Left renal cortex interstitium (tissue), 4 donors: ENCODE measurements around the gene LAMP1. TPM values are rescaled to one million over a fixed set of nuclear protein-coding genes. Genes with fewer than 3 reads are reported as not detected.
"Not testable (repeated sequence)": the region's sequence is repeated elsewhere in the genome, so short reads cannot be mapped to it uniquely, and the experiment has no call there.

Source experiments
- DNase-seq, 4 donors: peaks; one replicate each; pipeline ENCODE4 v3.0.0-alpha.2; 2013; ENCODE audit warnings: low read depth in 4 of 4, low spot score in 2 of 4, missing footprints in 1 of 4
- polyA plus RNA-seq, 4 donors: library from polyadenylated mRNA; unstranded; fragments of 120-200 nt; gene quantifications; one replicate each; pipeline ENCODE4 v1.2.1, GENCODE V29; 2013; ENCODE audit not compliant: insufficient read length in 4 of 4

Gene LAMP1
- polyA plus RNA-seq, 4 donors: 174 to 193 (median 182) TPM

DNA sequence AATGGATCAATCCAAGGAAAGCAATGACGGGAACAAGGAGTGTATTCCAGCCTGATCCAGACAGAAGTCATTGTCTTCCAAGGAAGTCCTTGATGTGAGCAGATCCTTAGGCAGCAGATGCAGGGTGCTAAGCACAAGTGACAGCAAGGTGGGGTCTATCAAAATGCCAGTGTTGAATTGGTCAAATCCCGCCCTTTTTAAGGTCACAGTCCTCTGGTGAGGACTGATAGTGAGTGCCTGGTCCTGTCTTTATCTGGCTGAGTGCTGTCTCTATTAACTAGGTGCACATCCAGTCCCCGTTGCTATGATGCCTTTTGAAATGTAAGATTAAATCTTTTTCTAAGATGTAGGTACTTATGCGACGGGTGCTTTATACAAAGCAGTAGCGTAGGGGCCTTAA, 1.3 kb upstream of the LAMP1 start:
- no peak for DNase-seq

DNA sequence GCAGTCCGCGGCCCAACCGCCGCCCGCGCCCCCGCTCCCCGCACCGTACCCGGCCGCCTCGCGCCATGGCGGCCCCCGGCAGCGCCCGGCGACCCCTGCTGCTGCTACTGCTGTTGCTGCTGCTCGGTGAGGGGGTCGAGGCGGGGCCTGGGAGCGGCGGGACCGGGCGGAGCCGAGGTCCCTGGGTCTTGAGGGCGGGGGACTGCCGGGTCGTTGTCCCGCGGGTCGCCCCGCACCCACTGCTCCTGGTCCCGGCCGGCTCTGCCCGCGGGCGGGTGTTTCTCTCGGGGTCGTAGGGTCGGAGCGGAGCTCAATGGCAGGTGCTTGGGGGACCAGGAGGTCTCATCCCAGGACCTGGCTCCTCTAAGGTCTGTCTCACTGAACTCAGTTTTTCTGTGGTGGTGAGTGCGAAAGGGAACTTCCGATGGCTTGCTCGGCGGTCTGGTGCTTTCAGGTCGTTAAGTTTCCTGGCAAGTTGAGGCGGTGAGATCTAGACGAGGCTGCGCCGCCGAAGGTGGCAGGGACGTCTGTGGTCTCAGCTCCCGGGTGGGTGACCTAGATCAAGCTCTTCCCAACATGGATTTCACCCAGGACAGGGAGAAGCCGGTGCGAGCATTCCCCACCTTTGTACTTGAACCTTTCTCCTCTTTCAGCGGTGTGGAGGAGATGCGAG, 467 bp downstream of the LAMP1 start:
- no peak for DNase-seq

DNA sequence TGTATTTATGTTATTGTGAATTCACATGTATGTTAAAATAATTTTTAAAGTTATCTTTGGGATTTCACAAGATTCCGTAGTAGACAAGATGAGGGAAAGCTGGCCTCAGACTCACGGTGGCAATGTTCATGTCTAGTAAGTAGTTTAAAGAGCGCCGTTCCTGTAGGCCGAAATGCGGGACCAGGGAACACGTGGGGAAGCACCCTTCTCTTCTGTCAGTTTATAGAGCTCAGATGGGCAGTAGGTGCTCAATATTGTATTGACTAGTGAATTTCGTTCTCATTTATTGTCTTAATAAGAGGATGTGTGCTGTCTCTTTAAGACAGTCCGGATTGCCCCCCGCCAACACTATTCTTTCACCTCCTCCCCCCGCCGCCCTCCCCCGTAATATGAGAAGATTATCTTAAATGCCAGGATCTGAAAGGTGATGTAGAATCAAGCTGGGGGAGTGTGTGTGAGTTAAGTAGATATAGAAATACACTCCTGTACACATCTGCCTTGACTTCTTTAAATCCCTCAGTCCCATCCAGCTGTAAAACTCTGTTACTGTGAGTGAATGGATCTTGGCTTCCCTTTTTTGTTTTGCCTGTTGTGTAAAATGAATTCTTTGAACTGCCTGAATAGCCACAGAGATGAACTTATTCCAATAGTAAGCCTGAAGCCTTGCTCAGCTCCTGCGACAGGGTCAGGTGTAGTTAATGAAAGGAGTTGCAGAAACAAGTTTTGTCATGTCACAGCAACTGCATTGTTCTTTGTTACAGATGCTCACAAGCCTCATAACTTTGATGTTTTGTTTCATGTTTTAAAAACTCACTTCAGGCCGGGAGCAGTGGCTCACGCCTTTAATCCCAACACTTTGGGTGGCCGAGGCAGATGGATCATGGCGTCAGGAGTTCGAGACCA, 1.3 kb downstream of the LAMP1 start:
- no peak for DNase-seq

GRCh38 chr13:113299951-113300350, 2.9 kb downstream of the LAMP1 start:
- DNase-seq: no peak

DNA sequence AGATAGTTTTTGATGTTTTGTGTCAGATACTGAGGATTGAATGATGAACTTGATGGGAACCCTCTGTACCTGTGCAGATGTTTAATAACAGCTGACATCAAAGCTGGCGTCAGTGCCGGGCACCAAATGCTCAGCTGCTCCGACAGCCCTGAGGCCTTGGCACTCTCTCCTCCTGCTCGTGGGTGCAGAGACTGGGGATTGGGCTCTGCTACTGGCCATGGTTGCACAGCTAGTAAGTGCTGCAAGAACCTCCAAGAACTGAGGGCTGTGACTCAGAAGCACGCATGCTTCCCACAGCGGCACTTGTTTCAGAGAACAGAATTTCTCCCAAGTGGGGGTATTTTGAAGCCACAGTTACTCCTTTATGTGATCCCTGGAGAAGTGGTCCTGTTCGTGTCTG, 5.9 kb downstream of the LAMP1 start:
- no peak for DNase-seq

DNA sequence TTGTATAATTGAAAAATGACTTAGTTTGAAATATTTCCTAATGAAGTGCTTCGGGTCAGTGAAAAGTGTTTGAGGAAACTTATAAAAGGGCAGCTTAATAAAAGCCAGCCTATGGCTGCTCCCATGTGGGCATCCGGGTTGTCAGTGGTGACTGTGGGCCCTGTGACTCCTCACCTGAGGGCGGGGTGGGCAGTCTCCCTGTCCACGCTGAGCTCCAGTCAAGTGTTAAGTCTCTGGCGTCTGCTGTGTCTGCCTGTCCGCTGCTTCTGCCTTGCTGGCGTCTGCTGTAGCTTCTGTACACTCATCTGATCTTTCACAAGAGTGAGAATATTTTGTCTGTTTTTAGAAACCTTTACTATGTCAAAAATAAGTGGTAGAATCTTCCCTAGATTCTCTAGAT, 7.1 kb downstream of the LAMP1 start:
- DNase-seq: no peak

GRCh38 chr13:113305208-113305607, 8.2 kb downstream of the LAMP1 start:
- no peak for DNase-seq

DNA sequence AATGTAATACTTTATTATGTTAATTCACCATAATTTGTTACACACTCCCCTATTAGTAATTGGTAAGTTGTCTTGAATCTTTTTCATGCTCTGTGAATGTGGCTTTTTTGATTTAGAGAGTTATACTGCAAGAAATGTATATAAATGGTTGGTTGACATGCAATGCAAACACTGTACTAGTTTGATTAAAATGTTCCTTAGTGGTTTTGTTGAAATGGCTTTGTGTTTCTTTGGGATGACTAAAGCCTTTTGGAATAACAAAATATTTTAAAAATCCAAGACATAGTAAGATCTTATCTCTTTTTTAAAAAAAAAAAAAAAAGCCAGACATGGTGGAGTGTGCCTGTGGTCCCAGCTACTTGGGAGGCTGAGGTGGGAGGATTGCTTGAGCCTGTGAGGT, 10.5 kb downstream of the LAMP1 start:
- no peak for DNase-seq

GRCh38 chr13:113309473-113309872, 12.4 kb downstream of the LAMP1 start:
- DNase-seq: no peak

- not testable (repeated sequence) for DNase-seq
Observed at GRCh38 chr13:113314112-113314511, 17.1 kb downstream of the LAMP1 start.

DNA sequence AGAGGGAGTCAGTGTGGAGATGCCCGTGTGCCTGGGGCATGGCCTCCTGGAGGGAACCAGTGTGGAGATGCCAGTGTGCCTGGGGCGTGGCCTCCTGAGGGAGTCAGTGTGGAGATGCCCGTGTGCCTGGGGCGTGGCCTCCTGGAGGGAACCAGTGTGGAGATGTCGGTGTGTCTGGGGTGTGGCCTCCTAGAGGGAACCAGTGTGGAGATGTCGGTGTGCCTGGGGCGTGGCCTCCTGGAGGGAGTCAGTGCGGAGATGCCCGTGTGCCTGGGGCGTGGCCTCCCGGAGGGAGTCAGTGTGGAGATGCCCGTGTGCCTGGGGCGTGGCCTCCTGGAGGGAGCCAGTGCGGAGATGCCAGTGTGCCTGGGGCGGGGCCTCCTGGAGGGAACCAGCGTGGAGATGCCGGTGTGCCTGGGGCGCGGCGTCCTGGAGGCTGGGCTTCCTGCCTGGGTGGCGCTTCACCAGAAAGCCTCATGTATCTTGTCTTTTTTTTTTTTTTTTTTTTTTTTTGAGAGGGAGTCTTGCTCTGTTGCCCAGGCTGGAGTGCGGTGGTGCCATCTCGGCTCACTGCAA, 17.9 kb downstream of the LAMP1 start:
- not testable (repeated sequence) for DNase-seq

DNA sequence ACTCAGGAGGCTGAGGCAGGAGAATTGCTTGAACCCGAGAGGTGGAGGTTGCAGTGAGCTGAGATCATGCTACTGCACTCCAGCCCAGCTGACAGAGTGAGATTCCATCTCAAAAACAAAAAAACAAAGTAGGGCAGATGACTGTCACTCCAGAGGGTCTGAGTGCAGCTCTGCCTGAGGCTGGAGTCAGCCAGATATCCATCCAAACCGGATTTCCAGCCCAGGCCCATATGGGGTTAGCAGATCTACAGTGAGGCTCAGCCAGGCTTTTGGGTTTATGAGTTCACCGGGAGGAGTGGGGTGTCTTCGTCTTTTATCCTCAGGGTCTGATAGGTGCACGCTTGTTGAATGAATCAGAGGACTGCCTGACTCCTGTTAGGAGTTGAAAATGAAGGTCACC, 19.0 kb downstream of the LAMP1 start:
- DNase-seq: no peak

DNA sequence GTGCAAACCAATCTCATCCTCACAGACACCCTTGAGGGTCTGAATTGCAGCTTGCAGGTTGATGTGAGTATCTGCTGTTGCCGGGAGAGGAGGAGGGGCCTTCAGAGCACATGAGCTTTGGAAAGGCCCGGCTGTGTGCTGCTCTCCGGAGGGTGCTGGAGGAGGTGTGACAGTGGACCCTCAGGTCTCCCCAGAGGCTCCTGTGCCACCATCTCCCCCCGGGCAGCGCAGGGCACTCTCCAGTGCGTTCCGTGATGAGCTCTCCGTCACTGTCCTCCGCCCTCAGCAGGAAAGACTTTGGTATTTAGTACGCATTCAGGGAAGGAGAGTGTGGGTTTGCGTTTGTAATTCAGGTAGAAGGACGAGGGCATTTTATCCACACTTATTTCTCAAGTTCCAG, 20.0 kb downstream of the LAMP1 start:
- no peak for DNase-seq

GRCh38 chr13:113318956-113319355, 21.9 kb downstream of the LAMP1 start:
- DNase-seq: no peak

GRCh38 chr13:113319371-113319770, 22.3 kb downstream of the LAMP1 start:
- no peak for DNase-seq

- no peak for DNase-seq
Observed at GRCh38 chr13:113320226-113320875, 23.3 kb downstream of the LAMP1 start.

DNA sequence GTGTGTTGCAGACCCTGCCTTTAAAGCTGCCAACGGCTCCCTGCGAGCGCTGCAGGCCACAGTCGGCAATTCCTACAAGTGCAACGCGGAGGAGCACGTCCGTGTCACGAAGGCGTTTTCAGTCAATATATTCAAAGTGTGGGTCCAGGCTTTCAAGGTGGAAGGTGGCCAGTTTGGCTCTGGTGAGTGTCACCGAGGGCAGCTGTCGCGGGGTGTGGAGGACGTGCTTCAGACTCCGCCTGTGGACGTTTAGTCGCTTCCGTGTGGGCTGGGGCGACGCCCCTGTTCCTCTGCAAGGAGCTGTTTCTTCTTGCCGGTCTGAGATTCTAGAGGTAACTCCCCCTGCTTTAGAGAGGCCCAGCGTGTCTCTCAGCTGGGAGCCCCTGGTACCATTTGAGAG, 24.5 kb downstream of the LAMP1 start:
- DNase-seq: no peak

- DNase-seq: peak in 2 of 4 donors; percentile 16 to 20
Observed at GRCh38 chr13:113322043-113322461, 25.0 kb downstream of the LAMP1 start.

DNA sequence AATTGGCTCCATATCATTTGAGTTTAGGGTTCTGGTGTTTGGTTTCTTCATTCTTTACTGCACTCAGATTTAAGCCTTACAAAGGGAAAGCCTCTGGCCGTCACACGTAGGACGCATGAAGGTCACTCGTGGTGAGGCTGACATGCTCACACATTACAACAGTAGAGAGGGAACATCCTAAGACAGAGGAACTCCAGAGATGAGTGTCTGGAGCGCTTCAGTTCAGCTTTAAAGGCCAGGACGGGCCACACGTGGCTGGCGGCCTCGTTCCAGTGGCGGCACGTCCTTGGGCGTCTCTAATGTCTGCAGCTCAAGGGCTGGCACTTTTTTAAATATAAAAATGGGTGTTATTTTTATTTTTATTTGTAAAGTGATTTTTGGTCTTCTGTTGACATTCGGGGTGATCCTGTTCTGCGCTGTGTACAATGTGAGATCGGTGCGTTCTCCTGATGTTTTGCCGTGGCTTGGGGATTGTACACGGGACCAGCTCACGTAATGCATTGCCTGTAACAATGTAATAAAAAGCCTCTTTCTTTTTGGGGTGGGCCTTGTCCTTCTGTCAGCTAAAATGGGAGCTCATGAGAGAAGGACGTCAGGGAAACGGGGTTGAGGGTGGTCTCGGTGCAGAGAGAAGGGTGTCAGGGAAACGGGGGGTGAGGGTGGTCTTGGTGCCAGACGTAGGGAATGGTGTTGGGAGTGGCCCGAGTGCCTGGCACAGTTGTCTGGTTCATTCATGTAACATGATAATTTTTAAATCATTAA, 26.0 kb downstream of the LAMP1 start:
- DNase-seq: no peak

- no peak for DNase-seq
Observed at GRCh38 chr13:113323869-113324268, 26.8 kb downstream of the LAMP1 start.
